GM23338 (cell line): ENCODE results near the gene LAMA4. TPM values are rescaled to one million over a fixed set of nuclear protein-coding genes. Genes with fewer than 3 reads are reported as not detected.

Experiments
- ATAC-seq: fragments of 200-7000 bp; cut with Tn5 transposase; 3 replicates; pipeline ENCODE4 v1.9.1; 2020
- DNase-seq: peaks from one replicate; pipeline ENCODE4 v3.0.0-alpha.2; 2015; ENCODE audit warnings: low spot score
- H2AFZ ChIP-seq: fragments of 200-600 bp; sonication (generic); 2 replicates; pipeline ENCODE4 v1.8.0; 2016; ENCODE audit warnings: antibody characterized with exemption, mild to moderate bottlenecking, moderate library complexity
- H3F3A ChIP-seq: fragments of 200-600 bp; sonication (generic); replicated peaks from 2 replicates; pipeline ENCODE4 v1.8.0; 2017; ENCODE audit warnings: antibody characterized with exemption, mixed run types, low read depth
- H3K27ac ChIP-seq: fragments of 200-600 bp; sonication (generic); 2 replicates; pipeline ENCODE4 v1.6.1; 2016; ENCODE audit warnings: low read depth
- H3K27me3 ChIP-seq: fragments of 200-600 bp; sonication (generic); 2 replicates; pipeline ENCODE4 v1.8.0; 2016; ENCODE audit warnings: mild to moderate bottlenecking, mixed run types, moderate library complexity; ENCODE audit not compliant: insufficient read depth
- H3K36me3 ChIP-seq: fragments of 200-600 bp; sonication (generic); 2 replicates; pipeline ENCODE4 v1.8.0; 2016; ENCODE audit warnings: mild to moderate bottlenecking; ENCODE audit not compliant: insufficient read depth
- H3K4me1 ChIP-seq: fragments of 200-600 bp; sonication (generic); 2 replicates; pipeline ENCODE4 v1.8.0; 2016; ENCODE audit warnings: mild to moderate bottlenecking, moderate library complexity; ENCODE audit not compliant: insufficient read depth
- H3K4me2 ChIP-seq: fragments of 200-600 bp; sonication (generic); 2 replicates; pipeline ENCODE4 v1.7.1; 2017; ENCODE audit warnings: mixed run types
- H3K4me3 ChIP-seq: fragments of 200-600 bp; sonication (generic); 2 replicates; pipeline ENCODE4 v1.6.1; 2016; ENCODE audit warnings: mixed run types
- H3K79me2 ChIP-seq: fragments of 200-600 bp; sonication (generic); replicated peaks from 2 replicates; pipeline ENCODE4 v1.8.0; 2017; ENCODE audit warnings: mild to moderate bottlenecking; ENCODE audit not compliant: insufficient read depth
- H3K9me2 ChIP-seq: fragments of 200-600 bp; sonication (generic); 2 replicates; pipeline ENCODE4 v1.8.0; 2017; ENCODE audit not compliant: insufficient read depth
- H4K20me1 ChIP-seq: fragments of 200-600 bp; sonication (generic); replicated peaks from 2 replicates; pipeline ENCODE4 v1.8.0; 2017; ENCODE audit warnings: mild to moderate bottlenecking; ENCODE audit not compliant: insufficient read depth
- H3K27ac Mint-ChIP-seq: 2 replicates; pipeline ENCODE4 v1.8.0; 2020; ENCODE audit warnings: inconsistent platforms, mild to moderate bottlenecking, moderate library complexity, mixed read lengths
- H3K27me3 Mint-ChIP-seq: 3 replicates; pipeline ENCODE4 v1.8.0; 2022; ENCODE audit warnings: low read depth, mild to moderate bottlenecking, moderate library complexity, mixed read lengths, inconsistent platforms; ENCODE audit not compliant: insufficient read depth, poor library complexity
- H3K36me3 Mint-ChIP-seq: 3 replicates; pipeline ENCODE4 v1.8.0; 2021; ENCODE audit warnings: low read depth, mild to moderate bottlenecking, inconsistent platforms, moderate library complexity, mixed read lengths
- H3K4me1 Mint-ChIP-seq: 3 replicates; pipeline ENCODE4 v1.8.0; 2020; ENCODE audit warnings: mild to moderate bottlenecking, inconsistent platforms, mixed read lengths
- H3K4me3 Mint-ChIP-seq: 3 replicates; pipeline ENCODE4 v1.8.0; 2021; ENCODE audit warnings: moderate library complexity, mild to moderate bottlenecking, inconsistent platforms, mixed read lengths
- H3K9me3 Mint-ChIP-seq: 3 replicates; pipeline ENCODE4 v1.8.0; 2020; ENCODE audit warnings: moderate library complexity, mild to moderate bottlenecking, inconsistent platforms, mixed read lengths
- CREB1 ChIP-seq: fragments of 250-450 bp; sonication (Bioruptor Pico); IDR thresholded peaks from 2 replicates; pipeline ENCODE4 v1.5.0; 2020; ENCODE audit warnings: low read depth, mild to moderate bottlenecking, moderate library complexity
- CTCF ChIP-seq, 2 experiments: fragments of 200-600 bp in 1 of 2; sonication (generic) in 1 of 2; conservative IDR thresholded peaks; 2 replicates each; pipeline versions ENCODE4 v1.5.1 to v1.6.1; 2016 to 2017; ENCODE audit warnings: antibody characterized with exemption in 2 of 2, low read depth in 2 of 2, mild to moderate bottlenecking in 2 of 2, moderate library complexity in 1 of 2
- ETS1 ChIP-seq: IDR thresholded peaks from 2 replicates; pipeline ENCODE4 v1.6.1; 2016; ENCODE audit warnings: antibody characterized with exemption
- EZH2 ChIP-seq: fragments of 200-600 bp; sonication (generic); IDR thresholded peaks from one replicate; pipeline ENCODE4 v1.8.0; 2017; ENCODE audit warnings: antibody characterized with exemption, mild to moderate bottlenecking, low read depth; ENCODE audit not compliant: unreplicated experiment
- EZH2phosphoT487 ChIP-seq: fragments of 200-600 bp; sonication (generic); IDR thresholded peaks from one replicate; pipeline ENCODE4 v1.8.1; 2018; ENCODE audit warnings: antibody characterized with exemption; ENCODE audit not compliant: unreplicated experiment
- JUNB ChIP-seq: IDR thresholded peaks from one replicate; pipeline ENCODE4 v1.6.1; 2016; ENCODE audit warnings: antibody characterized with exemption; ENCODE audit not compliant: unreplicated experiment
- NANOG ChIP-seq: IDR thresholded peaks from 2 replicates; pipeline ENCODE4 v1.6.1; 2016; ENCODE audit warnings: antibody characterized with exemption, borderline replicate concordance
- POLR2AphosphoS5 ChIP-seq: IDR thresholded peaks from 2 replicates; pipeline ENCODE4 v1.6.1; 2016; ENCODE audit warnings: antibody characterized with exemption, low read depth
- REST ChIP-seq: IDR thresholded peaks from one replicate; pipeline ENCODE4 v1.6.1; 2018; ENCODE audit warnings: antibody characterized with exemption; ENCODE audit not compliant: unreplicated experiment
- STAT1 ChIP-seq: IDR thresholded peaks from one replicate; pipeline ENCODE4 v1.6.1; 2016; ENCODE audit warnings: antibody characterized with exemption; ENCODE audit not compliant: unreplicated experiment
- ZNF114 ChIP-seq: fragments of 250-450 bp; sonication (Bioruptor Pico); IDR thresholded peaks from 2 replicates; pipeline ENCODE4 v1.5.0; 2020; ENCODE audit warnings: mild to moderate bottlenecking, moderate library complexity
- ZNF331 ChIP-seq: fragments of 250-450 bp; sonication (Bioruptor Pico); IDR thresholded peaks from 2 replicates; pipeline ENCODE4 v1.5.0; 2020; ENCODE audit warnings: low read depth, mild to moderate bottlenecking, moderate library complexity
- ZNF462 ChIP-seq: fragments of 250-450 bp; sonication (Bioruptor Pico); IDR thresholded peaks from 2 replicates; pipeline ENCODE4 v1.5.0; 2020; ENCODE audit warnings: mild to moderate bottlenecking, moderate library complexity
- polyA plus RNA-seq: library from polyadenylated mRNA; unstranded; fragments of >200 nt; fragmentation: Nextera tagmentation; extraction: Ambion mirVana; gene quantifications from 2 replicates; pipeline ENCODE4 v1.2.1, GENCODE V29; 2016
- total RNA-seq: library from RNA; depleted of rRNA; stranded (reverse); fragments of >200 nt; shearing (Covaris generic); gene quantifications from 2 replicates; pipeline ENCODE4 v1.2.3, GENCODE V29; 2014

The LAMA4 gene
- total and polyA plus RNA-seq, 2 experiments from 2014 or later = 1.7 to 2.8 TPM

DNA sequence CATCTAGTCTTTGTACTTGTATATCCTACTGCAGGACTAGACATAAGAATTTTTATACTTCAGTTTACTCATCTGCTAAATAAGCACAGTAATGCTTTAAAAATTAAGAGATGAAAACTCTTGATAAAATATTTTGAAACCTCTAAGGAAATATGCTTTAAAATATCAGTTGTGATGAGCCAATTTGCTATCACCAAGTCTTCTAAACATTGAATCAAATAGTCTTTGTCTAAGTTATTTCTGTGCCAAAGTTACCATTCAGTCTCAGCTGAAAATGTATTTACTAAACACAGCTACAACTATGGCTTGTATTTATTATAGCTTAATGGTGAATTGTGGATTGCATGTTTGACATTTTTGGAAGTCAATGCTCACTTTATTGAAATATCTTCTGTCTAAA lies 46.5 kb upstream of the LAMA4 start:
- Histone ChIP-seq H2AFZ (no peak overlapping the region), H3K79me2 (no peaks in the 10 kb centered on the region), H3K9me2 (0 out of 2 replicates have a peak, but pooled peaks cover 7% of the 10 kb centered on the region), H4K20me1 (no peaks in the 10 kb centered on the region), H3K4me2 (no peak overlapping the region), H3K36me3 (no peaks in the 10 kb centered on the region), H3K4me3 (no peak overlapping the region), H3K4me1 (no peaks in the 10 kb centered on the region), H3K27me3 (no peaks in the 10 kb centered on the region), H3F3A (no peaks in the 10 kb centered on the region), H3K27ac (no peak overlapping the region)
- Mint-ChIP-seq H3K4me3 (no peak overlapping the region), H3K27ac (no peak overlapping the region), H3K4me1 (no peaks in the 10 kb centered on the region), H3K27me3 (no peaks in the 10 kb centered on the region), H3K36me3 (no peaks in the 10 kb centered on the region), H3K9me3 (no peaks in the 10 kb centered on the region)
- DNase-seq = no peak
- TF ChIP-seq ETS1 = no peak
- TF ChIP-seq JUNB = no peak
- no peak for TF ChIP-seq NANOG
- TF ChIP-seq POLR2AphosphoS5 = no peak
- TF ChIP-seq STAT1 = no peak
- no peak for TF ChIP-seq ZNF331
- TF ChIP-seq EZH2 = no peak
- TF ChIP-seq CTCF (conservative IDR thresholded peaks at IDR 0.05; ENCODE audit: low read depth in 2 of 2) = no peak
- TF ChIP-seq REST = no peak
- TF ChIP-seq ZNF462 (CRISPR knock-in tag) = no peak
- TF ChIP-seq EZH2phosphoT487 = no peak
- no peak for TF ChIP-seq ZNF114 (CRISPR knock-in tag)
- no peak for TF ChIP-seq CREB1
- ATAC-seq = no peak
